ENCODE results near the gene PHF21B.
A peak's percentile ranks its signal among the peaks of the same experiment; 100 is the strongest.

The PHF21B gene

DNA sequence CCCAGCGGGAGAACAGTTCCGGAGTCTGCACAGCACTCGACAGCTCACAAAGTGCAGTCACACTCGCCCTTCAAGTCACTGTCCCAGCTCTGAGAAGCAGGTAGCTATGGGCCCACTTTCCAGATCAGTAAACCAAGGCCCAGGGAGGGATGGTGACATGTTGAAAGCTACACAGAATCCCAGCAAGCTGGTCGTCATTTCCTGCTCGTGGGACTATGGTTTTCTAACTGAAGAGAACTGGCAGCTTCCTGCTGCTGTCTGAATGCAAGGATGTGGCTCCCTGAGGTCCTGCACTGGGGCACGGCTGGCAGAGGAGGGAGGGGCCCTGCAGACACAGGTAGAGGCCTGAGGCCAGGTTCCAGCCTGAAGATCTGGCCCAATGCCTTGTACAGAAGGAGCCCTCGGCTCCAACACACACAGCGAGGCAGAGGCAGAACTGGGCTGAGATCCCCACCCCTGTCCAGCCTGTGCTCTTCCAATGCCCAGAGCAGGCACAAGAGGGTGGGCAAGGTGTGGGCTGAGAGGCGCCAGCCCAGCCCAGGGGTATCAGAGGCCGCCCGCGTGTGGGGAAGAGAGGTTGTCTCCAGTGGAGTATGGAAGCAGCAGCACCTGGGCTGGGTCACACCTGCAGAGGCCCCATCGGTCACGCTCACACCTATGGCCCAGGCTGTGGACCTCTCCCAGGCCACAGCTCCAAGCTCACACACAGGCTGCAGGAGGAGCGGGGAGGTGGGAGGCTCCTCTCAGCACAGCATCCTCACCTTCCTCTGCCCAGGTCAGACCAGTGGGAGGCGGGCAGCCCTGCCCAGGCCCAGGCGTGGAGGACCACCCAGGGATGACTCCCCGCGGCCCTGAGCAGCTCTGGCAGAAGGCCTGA, 119.2 kb downstream of the PHF21B start:
- peak; percentile 39 for DNase-seq

DNA sequence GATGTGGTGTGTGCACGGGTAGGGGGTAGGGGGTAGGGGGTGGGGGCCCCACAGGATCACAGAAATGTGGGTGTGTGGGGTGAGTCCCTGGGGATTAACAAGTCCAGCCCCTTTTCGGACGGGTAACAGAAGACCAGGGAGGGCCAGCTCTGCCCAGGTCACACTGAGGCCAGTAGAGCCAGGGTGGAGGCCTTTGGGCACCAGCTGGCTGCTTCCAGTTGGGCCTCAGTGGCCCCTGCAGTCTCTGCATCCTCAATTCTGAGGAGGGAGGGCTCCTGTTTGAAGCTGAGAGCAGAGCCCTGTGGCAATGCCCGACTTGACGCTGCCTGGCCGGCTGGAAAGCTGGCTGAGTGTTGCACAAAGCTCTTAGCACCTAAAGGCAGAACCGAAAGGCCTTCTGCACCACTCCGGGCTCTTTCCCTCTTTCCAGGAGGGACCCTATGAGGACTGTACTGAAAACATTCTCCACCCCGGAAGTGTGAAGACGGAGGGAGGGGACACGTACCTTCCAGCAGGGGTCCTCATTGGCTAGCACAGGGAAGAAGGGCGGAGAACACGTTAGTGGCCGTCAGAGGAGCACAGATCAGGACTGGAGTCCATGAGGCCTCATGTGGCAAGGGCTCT, 120.4 kb downstream of the PHF21B start:
- peak; percentile 55 for DNase-seq

DNA sequence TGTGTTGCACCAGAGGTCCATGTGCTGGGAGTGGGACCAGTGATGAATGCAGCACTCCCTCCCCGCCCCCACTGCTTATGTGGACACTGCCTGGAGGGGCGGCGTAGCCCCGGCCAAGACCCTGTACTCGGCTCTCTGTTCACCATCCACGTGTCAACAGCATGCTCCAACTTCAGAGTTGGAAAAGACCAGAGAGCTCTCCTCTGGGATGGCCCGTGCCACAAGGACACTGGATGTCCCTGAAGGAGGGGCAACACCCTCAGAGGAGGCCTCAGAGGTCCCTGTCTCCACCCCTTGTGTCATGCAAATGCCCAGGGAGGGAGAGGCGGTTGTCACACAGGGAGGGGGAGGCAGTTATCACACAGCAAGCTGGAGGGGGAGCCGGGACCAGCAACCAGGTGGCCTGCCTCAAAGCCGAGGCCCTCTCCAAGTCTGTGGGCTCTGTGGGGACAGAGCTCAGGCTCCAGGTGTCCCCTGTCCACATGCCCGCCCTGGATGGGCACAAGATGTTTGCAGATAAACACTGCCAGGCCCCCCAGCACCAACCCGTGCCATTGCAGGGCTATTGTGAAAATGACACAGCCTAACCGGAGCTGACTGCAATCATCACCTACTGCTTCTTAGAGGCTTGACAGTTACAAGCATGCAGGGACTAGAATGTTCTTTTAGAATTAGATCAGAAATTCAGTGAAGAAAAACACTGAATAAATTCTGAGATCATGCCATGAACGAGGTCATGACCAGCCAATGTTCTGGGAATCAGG, 121.1 kb downstream of the PHF21B start:
- peak; percentile 57 for DNase-seq

DNA sequence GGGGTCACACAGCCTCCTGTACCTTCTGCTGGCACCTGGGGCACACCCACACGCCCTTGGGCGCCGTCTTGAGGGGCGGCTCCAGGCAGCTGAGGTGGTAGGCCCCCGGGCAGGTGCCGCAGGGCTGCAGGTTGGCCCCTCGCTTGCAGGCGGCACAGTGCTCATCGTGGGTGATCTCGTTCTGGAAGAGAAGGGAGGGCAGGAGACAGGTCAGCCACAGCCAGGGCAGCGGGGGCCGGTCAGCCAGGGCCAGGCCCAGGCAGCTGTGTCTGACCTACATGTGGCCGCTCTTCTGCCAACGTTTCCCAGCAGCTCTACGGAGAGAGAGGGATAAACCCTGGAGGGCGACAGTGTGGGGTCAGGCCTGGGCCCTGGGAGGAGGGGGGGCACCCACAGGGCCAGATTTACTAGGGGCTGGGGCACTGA, 121.9 kb downstream of the PHF21B start:
- peak; percentile 32 for DNase-seq

DNA sequence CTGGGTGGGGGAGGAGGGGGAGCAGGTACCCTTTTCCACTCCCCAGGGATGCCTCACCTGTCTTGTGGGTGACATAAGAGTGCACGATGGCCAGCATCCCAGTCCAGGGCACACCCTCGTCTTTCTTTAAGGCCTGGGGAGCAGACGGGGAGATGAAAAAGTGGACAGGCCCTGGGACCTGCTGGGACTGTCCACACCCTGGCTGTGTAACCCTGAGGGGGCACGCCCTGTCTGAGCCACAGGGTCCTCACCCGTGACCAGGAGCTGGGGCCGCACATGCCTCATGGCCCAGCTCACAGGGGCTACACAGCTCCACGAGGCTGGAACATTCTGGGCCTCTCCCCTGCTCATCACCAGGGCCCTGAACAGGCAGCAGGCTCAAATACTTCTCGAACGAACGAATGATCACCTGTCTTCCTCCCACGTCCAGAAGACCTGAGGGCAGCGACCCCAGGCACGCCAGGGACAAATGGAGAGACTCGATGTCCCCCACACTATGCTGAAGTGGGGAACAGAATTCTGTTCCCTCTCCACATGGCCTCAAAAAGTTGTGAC, 123.9 kb downstream of the PHF21B start:
- no peak for DNase-seq

DNA sequence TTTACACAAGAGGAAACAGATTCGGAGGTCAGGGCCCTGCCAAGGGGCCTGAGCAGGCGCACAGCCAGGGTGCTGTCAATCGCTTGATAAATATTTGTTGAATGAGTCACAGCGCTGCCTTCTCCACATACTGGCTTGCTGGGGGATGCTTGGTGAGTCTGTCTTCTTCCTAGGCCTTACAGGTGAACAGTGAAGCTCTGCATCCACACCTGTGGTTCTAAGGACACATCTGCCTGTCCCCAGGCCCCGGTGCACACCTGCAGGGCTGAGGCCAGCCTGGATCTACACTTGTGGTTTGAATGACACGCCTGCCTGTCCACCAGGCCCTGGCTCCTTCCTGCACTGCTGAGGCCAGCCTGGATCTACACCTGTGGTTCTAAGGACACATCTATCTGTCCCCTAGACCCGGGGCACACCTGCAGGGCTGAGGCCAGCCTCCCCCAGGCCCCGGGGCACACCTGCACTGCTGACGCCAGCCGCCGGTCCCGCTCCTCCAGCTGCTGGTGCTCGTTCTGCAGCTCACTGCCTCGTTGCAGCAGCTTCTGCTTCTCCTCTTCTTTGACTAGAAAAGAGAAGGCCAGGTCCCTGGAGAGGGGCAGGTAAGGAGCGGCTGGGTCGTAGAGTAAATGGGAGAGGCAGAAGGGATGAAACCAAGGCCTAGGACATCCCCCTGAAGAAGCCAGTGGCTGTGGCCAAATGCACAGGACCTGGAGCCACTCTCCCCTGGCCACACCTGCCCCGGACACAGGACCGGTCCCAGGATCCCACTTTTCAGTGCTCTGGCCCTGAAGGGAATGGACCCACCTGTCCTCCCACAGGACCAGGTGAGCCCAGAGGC, 124.6 kb downstream of the PHF21B start:
- peak; percentile 66 for DNase-seq

DNA sequence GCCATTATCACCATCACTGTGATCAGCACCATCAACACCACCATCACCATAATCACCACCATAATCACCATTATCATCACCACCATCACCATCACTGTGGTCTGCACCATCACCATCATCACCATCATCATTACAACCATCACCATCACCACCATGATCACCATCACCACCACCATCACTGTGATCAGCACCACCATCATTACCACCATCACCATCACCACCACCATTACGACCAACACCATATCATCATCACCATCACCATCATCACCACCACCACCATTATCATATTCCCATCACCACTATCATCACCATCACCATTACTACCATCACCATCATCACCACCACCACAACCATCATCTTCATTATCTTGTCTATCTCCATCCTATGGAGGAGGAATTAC, 125.2 kb downstream of the PHF21B start:
- no peak for DNase-seq

DNA sequence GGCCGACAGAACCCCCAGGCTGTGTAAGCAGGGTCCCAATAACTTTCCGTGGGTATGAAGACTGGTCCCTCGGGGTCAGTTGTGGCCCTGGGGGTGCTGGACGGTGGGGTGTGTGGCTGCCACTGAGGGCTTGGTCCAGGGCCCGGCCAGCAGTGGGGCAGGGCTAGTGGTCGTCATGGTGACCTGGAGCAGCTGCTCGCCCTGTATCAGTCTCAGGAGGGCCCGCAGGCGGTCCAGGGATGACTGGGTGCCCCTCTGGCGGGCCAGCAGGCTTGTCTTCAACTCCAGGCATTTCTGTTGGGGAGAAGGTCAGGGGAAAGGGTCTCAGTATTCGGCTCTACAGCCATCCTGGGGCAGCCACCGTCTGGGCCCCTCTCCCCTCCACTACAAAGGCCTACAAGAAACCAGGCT, 126.8 kb downstream of the PHF21B start:
- DNase-seq, result peak; percentile 42

DNA sequence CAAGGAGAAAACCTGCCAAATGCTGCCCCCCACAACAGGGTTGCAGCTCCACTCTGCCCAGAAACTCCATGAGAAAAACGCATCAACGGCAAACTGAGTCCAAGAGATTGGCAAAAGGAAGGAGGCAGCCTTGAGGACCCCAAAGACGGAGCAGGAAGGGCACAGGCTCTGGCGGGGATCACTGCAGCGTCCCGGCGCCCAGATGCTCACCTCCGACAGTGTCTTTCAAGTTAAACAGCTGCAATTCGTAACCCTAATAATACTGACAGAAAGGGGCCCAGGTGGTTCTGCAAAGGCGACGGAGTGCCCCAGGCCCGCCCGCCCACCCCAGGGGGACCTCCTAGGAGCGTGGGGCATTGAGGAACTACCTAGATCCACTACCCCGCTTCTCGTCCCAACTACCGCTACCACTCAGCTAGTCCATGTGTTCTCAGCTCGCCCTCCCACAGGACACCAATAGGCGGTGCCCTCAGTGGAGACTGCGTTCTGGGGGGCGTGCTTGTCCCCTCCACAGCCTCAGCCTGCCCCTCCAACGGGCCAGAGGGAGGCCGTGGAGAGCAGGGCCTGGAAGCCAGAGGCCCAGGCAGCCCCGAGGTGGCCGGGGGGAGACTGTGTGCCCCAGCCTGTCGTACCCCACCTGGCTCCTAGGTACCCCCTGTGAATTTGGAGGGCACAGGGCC, 127.4 kb downstream of the PHF21B start:
- peak; percentile 24 for DNase-seq

DNA sequence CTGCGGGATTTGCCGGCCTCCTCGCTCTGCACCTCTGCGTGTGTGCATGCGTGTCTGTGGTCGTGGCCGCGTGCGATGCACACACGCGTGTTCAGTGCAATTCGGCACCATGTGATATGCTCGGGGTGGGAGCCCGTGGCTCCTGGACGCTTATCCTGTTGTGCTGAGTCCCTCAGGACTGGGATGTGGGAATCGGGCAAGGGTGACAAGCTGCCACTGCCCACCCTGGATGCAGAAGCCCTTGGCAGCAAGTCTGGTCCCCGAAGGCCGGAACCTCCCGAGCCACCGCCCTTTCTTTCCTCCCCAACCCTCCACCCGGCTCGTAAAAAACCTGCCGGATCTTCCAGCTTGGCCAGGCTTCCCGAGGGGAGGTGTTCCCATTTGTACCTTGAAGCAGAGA, 128.2 kb downstream of the PHF21B start:
- DNase-seq, result peak; percentile 50

DNA sequence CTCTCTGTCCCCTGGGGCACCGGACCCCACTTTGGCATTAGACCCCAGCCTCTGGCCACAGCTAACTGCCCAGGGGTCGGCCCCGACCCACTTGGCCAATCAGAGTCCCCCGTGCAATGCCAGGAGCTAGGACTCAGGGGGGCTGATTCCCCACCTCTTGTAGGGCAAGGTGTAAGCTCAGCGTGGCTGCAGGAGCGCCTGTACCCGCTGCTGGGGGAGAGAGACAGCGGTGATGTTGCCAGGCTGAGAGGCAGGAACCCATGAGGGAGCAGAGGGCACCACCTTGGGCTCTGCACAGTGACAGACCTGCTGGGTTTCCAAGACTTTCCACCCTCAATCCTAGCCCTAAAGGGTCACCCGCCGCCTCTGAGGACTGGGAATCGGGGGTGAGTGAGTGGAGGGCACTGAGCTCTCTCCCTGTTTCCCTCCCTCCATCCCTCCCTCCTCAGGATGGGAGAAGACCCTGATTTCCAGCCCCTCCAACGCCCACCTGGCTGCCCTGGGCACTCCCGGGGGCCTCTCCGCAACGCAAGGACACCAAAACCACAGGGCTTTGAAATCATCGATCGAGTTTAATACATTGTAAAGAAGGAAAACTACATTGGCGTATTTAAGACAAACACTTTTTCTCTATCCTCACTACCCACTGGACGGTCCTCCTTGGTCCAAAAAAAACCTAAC, 129.1 kb downstream of the PHF21B start:
- peak; percentile 37 for DNase-seq

DNA sequence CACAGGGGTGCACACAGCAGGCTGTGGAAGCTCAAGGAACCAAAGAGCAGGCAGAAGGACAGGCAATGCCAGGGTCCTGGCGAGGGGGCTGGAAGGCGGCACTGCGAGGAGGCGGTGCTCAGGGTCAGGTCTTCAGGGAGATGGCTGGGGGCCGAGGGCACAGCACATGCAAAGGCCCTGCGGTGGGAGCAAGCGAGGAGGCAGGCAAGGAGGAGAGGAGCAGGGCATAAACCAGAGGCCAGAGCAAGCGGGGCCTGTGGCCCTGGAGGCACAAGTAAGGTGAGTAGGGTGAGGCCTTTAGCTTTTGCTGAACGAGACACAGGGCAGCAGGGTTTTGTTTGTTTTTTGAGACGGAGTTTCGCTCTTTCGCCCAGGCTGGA, 130.5 kb downstream of the PHF21B start:
- DNase-seq, result peak; percentile 35

DNA sequence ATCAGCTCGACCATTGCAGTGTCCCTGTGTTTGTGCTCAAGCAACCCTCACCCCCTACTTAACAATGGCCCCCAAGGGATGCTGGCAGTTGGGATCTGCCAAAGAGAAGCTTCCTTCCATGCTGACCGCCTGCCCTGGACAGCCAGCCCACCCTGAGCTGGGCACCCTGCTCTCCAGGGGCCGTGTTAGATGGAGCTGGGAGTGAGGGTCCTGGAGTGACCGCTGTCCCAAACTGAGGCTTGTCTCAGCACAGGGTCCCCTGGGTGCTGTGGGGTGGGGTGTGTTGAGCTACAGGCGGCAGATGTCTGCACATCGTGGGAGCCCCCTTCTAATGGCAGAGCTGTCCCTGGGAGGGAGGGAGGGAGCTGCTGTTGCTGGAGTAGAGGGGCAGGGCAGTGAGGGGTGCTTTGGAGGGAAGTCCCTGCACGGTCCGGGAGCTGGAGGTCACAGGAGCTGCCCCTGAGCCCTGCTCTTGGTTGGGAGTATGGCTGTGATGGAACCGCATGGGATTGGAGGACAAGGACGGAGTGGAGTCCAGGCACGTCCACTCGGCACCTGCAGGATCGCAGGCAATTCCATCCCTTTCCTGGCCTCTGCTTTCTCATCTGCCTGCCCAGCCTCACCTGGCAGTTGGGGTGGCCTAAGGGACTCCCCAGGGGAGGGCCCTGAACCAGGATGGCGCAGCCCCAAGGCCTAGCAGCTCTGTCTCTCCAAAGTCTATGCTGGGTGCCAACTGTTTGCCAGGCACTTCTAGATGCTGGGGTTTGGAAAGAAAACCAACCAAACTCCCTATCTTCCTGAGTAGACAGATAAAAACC, 131.1 kb downstream of the PHF21B start:
- peak; percentile 36 for DNase-seq

DNA sequence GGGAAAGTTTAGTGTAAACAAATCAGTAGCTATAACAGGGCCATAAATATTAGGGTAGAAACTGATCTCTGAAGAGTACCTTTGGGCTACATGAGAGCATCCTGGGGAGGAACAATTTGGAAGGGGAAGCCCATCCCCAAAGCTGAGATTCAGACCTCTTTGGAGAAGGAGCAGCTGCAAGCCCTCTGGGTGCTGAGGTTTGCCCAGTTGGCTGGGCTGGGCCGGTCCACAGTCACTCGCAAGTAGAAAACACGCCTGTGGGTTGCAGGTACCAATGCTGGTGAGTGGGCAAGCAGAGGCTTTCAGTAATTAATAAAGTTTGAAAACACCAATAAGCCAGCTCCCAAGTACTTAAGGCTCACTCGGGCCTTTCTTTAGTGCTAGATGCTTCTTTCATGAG, 132.9 kb downstream of the PHF21B start:
- DNase-seq, result no peak

DNA sequence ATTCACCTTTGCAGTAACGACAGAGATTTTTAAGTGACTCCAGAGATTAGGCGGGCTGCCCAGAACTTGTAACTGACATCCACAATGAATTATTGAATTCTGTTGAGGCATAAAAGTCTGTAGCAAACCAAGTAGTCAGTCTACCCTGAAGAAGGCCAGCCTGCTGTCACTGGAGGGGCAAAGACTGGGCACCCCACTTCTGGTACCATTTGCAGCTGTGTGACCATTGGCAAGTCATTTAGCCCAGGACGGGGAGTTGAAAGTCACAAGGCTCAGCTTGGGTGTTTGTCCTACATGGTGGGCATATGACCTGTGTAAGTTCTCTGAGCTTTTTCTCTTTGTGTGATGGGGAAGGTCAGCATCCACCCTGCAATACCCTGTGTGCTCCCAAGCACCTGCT, 138.0 kb downstream of the PHF21B start:
- DNase-seq, result no peak

DNA sequence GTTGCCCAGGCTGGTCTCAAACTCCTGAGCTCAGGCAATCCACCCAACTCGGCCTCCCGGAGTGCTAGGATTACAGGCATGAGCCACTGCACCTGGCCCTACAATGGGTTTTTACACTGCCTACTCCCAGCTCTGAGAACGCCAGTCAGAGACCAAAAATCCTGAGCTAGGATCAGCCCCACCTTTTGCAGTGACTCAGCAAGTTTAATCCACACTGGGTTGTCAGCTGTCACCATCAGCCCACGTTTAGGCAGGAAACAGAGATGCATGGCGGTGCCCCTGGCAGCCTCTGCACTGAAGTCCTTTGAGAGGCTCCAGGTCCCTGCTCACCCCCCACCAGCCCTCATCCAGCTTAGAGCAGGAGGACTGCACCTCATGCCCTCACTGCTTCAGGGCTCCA, 139.8 kb downstream of the PHF21B start:
- peak; percentile 82 for DNase-seq

DNA sequence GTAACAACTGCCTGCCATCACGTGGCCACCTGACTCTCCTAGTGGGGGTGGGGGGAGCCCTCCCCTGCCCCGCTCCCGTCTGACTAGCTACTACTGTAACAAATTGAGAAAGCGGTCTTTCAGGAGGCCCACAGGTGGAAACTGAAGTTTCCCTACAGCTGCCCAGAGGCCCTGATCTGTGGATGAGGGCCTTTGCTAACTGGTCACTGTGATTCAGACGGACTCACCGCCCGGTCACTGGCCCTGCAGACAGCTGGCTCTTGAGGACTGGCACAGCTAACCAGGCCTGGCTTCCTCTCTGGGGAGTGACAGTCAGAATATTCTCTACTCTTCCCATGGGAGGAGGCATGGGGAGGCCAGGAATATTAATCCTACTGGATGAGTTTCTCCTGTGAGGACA, 140.6 kb downstream of the PHF21B start:
- peak; percentile 45 for DNase-seq

DNA sequence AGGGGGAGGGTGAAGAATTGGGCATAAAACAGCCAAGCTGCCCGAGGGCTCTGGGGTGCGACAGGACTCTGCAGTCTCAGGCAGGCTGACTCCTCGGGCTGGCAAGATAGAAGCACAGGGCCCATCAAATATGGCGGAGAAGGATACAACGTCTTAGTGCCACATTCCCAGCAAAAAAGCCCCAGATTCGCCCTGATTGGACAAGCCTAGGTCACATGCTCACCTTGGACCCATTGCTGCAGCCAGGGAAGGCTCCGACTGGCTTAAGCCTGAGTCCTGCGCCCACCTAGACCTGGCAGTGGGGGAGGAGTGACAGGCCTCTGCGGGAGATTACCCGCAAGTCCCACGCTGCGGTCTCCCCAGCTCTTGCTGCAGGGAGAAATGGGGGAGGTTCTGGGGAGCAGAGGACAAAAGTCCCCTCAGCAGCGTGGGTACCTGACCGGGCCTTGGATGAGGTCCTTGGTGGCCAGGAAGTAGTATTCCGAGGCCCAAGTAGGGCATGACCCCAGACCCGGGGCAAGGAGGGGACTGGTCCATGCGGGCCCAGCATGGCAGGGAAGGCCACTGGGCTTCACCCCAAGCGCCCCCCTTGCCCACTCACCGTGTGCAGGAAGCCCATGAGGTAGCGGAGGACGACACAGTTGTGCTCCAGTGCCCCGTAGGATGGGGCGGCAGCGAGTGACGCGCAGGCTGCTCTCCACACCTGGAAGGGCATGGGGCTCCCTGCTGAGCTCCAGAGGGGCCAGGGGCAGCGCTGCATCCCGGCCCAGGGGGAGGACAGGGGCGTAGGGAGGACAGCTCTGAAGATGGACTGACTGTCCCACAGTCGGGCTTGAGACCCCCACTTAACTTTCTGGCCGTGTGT, 144.4 kb downstream of the PHF21B start:
- no peak for DNase-seq

Measured in islet precursor cell (in vitro differentiated cells).